AG09309 (cell line): ENCODE results near the gene TSHZ2.

ENCODE experiments used
- DNase-seq: peaks from one replicate; pipeline ENCODE4 v3.0.0-alpha.2; 2010; ENCODE audit warnings: low read depth
- H3K4me3 ChIP-seq: 2 replicates; pipeline ENCODE4 v1.5.1; 2011; ENCODE audit warnings: mild to moderate bottlenecking, low read depth, low read length, moderate library complexity; ENCODE audit not compliant: control insufficient read depth
- TF ChIP-seq, protein P1 (sequence below): IDR thresholded peaks from 2 replicates; pipeline ENCODE4 v1.5.1; 2011; ENCODE audit warnings: mild to moderate bottlenecking, low read depth, low read length, inconsistent platforms; ENCODE audit not compliant: insufficient read depth, control insufficient read depth; ENCODE audit errors: missing control alignments

Gene TSHZ2

DNA sequence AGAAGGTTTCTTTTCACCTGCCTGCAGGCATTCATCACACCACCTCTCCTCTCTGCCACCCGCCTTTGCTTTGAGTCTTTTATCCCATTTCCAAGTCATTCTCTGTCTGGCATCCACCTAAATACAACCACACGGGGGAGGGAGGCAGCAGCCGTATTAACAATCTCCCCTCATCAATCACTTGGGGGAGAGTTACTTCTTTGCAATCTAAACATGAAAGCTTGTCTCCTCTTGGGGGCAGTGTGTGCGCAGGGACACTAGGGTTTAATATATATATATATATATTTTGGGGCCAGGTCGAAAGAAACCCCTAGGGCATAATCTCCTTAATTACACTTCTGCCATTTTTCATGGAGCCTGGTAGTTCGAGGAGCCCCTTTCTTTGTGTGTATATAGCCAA, 214.5 kb downstream of the TSHZ2 start:
- TF ChIP-seq, protein P1, sequence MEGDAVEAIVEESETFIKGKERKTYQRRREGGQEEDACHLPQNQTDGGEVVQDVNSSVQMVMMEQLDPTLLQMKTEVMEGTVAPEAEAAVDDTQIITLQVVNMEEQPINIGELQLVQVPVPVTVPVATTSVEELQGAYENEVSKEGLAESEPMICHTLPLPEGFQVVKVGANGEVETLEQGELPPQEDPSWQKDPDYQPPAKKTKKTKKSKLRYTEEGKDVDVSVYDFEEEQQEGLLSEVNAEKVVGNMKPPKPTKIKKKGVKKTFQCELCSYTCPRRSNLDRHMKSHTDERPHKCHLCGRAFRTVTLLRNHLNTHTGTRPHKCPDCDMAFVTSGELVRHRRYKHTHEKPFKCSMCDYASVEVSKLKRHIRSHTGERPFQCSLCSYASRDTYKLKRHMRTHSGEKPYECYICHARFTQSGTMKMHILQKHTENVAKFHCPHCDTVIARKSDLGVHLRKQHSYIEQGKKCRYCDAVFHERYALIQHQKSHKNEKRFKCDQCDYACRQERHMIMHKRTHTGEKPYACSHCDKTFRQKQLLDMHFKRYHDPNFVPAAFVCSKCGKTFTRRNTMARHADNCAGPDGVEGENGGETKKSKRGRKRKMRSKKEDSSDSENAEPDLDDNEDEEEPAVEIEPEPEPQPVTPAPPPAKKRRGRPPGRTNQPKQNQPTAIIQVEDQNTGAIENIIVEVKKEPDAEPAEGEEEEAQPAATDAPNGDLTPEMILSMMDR = no peak
- no peak for DNase-seq
- H3K4me3 ChIP-seq = no peak overlapping the region

DNA sequence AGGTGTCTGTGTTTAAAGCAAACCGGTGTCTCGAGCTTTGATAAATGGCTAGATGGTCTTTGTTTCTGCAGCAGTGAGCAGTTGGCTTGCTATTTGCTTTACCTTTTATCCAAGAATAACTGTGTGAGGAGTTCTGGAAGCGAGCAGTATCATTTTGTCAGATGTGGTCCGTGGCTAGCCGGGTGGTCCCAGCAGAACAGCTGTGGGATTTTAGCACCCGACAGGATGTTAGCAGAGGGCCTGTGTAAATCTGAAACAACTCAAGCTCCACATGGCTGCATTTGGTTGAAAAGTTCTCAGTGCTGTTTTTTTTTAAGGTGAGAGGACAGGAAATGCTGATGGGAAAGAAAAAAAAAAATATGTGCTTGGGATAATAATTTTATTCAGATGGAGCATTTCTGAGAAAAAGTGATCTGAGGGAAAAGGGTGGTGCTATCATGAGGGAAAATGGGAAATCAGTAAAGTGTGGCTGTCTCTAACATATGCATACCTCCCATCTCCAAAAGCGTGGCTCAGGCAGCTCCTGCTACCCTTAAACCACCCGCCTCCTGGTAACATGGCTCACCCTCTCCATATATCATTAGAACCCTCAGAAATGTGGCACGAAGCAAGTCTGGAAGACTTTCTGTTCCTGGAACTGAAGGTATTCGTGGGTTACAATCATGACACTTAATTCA, 215.4 kb downstream of the TSHZ2 start:
- TF ChIP-seq, protein P1 = no peak
- H3K4me3 ChIP-seq = no peak overlapping the region
- DNase-seq = no peak

DNA sequence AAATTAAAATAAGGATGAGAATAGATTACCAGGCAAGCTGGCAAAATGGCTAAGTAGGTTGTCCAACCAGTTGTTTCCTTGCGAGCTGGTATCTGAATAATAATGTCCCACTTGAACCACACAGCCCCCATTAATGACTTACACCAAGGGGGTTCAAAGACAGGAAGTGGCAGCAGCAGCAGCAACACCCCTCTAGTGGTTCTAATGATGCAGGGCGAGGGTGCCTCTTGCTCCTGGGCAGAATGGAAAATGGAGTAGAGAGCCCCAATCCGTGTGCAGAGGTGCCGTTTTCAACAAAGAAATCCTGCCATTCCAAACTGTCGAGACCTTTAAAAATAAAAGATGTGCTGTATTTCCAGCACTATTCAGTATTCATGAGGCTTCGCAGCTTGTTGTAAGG, 218.1 kb downstream of the TSHZ2 start:
- no peak overlapping the region for H3K4me3 ChIP-seq
- no peak for DNase-seq
- TF ChIP-seq, protein P1 = no peak

DNA sequence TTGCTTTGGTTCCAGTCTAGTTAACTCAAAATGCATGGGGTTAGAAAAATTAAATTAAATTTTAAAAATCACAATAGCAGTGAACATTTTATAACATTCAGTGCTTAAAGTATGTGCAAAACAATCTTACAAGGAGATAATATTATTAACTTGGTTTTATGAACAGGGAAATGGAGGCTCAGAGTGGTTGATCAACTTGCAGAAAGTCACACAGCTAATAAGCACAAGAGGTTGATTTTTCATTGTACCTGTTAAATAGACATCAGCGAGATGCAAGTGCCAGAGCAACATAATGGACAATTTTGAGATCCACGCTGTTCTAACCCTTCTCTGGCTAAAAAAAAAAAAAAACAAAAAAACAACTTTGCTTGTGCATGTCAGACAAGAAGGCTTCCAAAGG, 219.8 kb downstream of the TSHZ2 start:
- no peak for DNase-seq
- no peak overlapping the region for H3K4me3 ChIP-seq
- TF ChIP-seq, protein P1 = no peak

DNA sequence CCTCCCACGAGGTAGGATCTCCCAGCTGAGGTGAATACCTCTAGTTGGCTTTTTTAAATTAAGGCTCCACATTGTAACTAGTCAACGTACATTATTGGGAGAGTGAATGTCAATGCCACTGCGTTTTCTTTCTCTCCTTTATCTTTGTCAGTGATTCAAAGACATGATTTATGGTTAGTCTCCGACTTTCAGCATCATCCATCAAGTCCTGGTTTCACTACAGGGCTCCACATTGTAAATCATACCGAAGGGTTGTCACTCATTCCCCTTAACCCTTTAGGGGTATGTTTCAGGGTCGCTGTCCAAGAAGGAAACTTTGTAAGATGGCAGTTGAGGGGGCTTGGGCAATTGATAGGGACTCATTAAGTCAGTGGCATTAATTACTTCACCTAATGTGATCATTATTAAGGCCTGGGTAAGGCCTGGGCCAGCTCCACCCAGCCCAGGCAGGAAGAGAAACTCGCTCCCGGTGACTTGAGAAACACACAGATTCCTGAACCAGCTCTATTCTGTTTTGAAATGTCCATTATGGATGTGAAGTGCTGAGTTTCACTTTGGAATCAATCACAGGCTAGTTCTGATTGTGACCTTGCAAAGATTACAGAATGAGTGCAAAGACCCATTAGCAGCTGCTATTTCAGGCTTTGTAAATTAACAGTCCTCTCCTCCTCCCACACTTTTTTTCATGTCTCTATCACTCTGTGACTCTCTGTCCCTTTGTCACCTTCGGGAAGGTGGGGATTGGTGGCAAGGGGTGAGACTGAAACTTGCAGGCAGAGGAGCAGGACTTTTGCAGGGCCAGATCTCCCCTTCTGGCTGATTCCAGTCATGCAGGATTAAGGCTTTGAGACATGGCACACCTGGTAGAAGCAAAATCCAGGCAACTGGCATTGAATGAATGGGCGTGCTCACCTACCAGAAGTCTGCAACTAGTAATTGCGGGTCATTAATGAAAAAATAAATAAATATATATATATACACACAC, 222.4 kb downstream of the TSHZ2 start:
- TF ChIP-seq, protein P1 = no peak
- no peak overlapping the region for H3K4me3 ChIP-seq
- DNase-seq = no peak

DNA sequence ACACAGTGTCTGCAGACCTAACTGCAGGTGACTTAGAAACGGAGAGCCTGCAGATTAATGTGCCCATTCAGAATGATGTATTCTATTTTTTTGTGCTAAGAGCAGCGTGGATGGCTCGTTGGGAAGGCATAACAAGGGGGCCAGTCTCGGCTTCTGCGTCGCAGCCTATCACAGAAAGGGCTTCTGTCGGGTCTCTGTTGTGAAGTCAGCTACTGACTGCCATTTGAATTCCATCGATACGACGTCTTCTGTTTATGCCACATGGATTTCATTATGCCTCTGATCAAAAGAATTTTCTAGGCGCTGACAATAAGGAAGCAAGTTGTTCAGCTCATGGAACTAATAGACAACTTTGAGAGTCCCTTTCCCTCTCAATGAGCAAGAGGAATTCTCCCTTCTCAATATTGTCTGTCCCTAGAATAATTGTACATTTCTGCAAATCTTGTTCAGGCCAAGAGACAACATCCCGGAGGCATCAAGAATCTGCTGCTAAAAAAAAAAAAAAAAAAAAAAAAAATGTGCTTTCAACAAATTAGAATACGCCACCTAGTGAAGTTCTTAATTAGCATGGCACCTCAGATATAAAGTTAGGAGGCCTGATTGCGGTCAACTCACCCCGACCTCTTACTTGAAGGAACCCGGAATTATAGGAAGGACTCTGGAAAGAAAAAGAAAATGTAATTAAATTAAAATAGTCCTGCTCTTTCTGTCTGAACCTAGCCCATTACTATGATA, 223.9 kb downstream of the TSHZ2 start:
- no peak for DNase-seq
- TF ChIP-seq, protein P1 = no peak
- H3K4me3 ChIP-seq = no peak overlapping the region
